GM10248 (cell line): ENCODE measurements around the gene KCTD19.

Experiments used
- CTCF ChIA-PET: fragments of 300-600 bp; sonication (Branson Sonifier 250); formaldehyde crosslinking; extraction: SDS; loops from one replicate; lab custom pipeline; 2021; ENCODE audit warnings: antibody characterized with exemption; lab: Yijun Ruan, JAX
- POLR2A ChIA-PET: fragments of 350-650 bp; sonication (Branson Sonifier 250); formaldehyde crosslinking; extraction: SDS; loops from one replicate; lab custom pipeline; 2020; ENCODE audit warnings: antibody characterized with exemption; lab: Yijun Ruan, JAX
- DNase-seq: peaks from one replicate; pipeline ENCODE4 v3.0.0; 2012; ENCODE audit errors: extremely low spot score
- CTCF ChIP-seq: IDR thresholded peaks from 2 replicates; pipeline ENCODE4 v1.5.1; 2012; ENCODE audit warnings: mild to moderate bottlenecking, low read depth; ENCODE audit errors: extremely low read depth, missing control alignments, control extremely low read depth

The KCTD19 gene

GRCh38 chr16:67245186-67245585 lies 81.4 kb downstream of the KCTD19 start:
- TF ChIP-seq CTCF: no peak
- CTCF ChIA-PET: interaction anchor here (1.4 to 5.3 kb wide), 8 partner anchors 7 to 318 kb away, joined by 3 to 32 read pairs (median 12); partner anchors contain the start of gene TMEM208
- POLR2A ChIA-PET: interaction anchor here (1.5 to 1.9 kb wide), 2 partner anchors 14 to 18 kb away, joined by 7 to 8 read pairs; partner anchors contain the start of gene TMEM208
- no peak for DNase-seq

GRCh38 chr16:67244387-67245185 lies 82.0 kb downstream of the KCTD19 start:
- POLR2A ChIA-PET: interaction anchor here (0.6 to 1.9 kb wide), 4 partner anchors 9 to 18 kb away, joined by 3 to 8 read pairs (median 5); partner anchors contain the start of gene TMEM208
- CTCF ChIA-PET: interaction anchor here (0.9 to 5.3 kb wide), 13 partner anchors 11 to 319 kb away, joined by 3 to 32 read pairs (median 3); partner anchors contain the start of genes EXOC3L1 and TMEM208
- DNase-seq: peak; percentile 86
- TF ChIP-seq CTCF: no peak

DNA sequence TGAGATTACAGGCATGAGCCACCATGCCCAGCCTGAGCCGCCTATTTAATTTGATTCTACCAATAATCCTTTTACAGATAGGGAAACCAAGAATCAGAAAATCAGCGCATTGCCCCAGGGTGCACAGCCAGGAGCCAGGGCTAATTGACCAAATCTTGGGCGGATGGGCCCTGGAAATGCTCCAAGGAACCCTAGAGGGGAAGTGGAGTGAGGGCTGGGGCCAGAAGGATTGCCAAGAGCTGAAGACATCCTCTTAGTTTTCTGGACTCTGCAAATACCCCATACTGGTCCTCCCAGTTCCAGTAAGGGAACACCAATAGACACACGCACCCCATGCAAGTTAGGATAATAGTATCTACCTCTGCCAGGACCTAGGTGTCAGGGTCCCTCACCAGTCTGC lies 83.1 kb downstream of the KCTD19 start:
- ChIA-PET POLR2A (interaction anchor here (1.1 to 1.9 kb wide), 3 partner anchors 12 to 17 kb away, joined by 3 to 8 read pairs (median 7); partner anchors contain the start of gene TMEM208), CTCF (interaction anchor here (1.0 to 5.3 kb wide), 4 partner anchors 10 to 45 kb away, joined by 3 to 32 read pairs (median 8); no protein-coding TSS in a partner anchor)
- no peak for TF ChIP-seq CTCF
- DNase-seq: no peak

DNA sequence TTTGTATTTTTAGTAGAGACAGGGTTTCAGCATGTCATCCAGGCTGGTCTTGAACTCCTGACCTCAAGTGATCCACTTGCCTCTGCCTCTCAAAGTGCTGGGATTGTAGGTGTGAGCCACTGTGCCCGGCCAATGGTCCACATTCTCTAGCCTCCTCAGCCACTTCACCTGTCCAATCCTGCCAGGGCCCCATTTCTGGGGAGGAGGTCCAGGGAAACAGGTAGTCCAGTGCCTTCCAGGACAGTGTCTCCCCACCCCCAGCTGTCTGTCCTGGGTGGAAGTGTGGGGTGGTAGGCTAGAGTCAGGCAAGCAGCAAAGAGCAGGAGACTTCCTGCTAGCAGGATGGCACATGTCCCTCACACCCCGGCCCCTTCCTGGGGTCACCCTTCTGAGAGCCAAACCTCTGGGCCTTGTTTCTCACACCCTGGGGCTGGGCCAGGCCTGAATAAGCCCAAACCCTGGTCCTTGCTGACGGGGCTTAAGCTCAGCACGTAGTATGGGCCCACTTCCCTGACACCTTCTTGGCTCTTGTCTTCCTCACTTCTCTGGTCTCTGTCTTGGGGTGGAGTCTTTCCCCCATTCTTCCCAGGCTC lies 84.3 kb downstream of the KCTD19 start:
- no peak for TF ChIP-seq CTCF
- DNase-seq: no peak
- ChIA-PET CTCF (interaction anchor here (0.8 to 2.9 kb wide), 5 partner anchors 9 to 279 kb away, joined by 3 to 11 read pairs (median 3); partner anchors contain the start of genes ATP6V0D1 and TMEM208), POLR2A (no interaction called here)

DNA sequence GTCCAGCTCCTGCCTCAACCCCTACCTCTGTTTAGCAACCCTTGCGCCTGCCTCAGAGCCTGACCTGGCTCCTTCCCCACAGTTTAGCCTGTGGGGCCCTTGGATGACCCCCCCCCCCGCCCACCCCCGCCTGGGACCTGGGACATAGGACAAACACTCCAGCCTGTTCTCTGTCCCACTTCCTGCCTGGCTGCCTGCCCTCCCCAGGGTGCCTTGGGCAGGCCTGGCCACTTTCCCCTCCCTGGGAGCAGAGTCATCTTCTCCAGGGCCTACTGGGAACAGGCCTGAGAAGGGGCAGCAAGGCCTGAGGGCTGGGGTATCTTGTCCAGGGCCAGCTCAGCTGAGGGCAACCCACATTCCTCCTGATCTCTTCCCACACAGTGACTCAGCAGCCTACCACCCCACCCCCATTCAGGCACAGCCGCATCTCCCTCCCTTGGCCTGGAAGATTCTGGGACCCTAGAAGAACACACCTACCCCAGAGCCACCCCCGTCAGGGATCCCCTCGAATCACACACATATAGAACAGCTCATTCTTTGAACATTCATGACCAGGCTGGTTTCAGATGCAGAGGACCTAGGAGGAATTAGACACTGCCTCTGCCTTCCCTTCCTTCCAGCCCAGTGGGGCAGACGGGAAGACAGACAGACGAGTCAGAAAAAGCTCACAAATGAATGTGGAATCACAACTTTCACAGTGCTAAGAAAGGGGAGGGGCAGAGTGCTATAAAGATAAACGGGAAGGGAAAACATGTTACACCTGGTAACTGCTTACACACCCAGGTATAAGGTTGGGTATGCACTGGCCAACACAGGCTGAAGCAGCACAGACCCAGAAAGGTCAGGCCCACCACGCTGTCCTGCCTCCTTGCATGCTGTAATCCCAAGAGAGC lies 85.3 kb downstream of the KCTD19 start:
- POLR2A ChIA-PET: no interaction called here
- CTCF ChIA-PET: interaction anchor here (1.1 to 2.9 kb wide), 3 partner anchors 13 to 239 kb away, joined by 3 to 11 read pairs (median 3); partner anchors contain the start of genes ATP6V0D1 and TMEM208
- no peak for TF ChIP-seq CTCF
- DNase-seq: no peak
